ENCODE measurements around the gene FITM2. TPM values are rescaled to one million over a fixed set of nuclear protein-coding genes. Genes with fewer than 3 reads are reported as not detected.
"Not testable (repeated sequence)": the region's sequence is repeated elsewhere in the genome, so short reads cannot be mapped to it uniquely, and the experiment has no call there.

Gene FITM2
- polyA plus RNA-seq, 1 experiment, result 6.7 TPM

DNA sequence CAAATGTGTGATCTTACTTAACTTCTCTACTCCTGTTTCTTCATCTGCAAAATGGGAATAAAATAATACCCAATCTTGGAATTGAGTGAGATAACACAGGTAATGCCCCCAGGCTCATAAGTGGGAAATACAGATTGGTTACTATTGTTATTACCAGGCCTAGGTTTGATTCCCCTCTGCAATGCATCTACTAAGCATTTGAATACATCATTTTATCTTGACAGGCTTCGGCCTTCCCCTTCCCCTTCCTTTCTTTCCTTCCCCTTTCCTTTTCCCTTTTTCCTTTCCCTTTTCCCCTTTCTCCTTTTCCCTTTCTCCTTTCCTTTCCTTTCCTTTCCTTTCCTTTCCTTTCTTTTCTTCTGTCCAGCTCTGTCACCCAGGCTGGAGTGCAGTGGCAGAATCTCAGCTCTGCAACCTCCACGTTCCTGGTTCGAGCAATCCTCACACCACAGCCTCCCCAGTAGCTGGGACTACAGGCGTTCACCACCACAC, 37.2 kb upstream of the FITM2 start:
- no peaks in the 10 kb centered on the region for H3K36me3 ChIP-seq (ENCODE audit: control insufficient read depth, insufficient read depth, low read length)
- no peaks in the 10 kb centered on the region; the same call in none of the 2 replicates for H3K27me3 ChIP-seq (ENCODE audit: control insufficient read depth, insufficient read depth, low read length)
- TF ChIP-seq, protein P1, sequence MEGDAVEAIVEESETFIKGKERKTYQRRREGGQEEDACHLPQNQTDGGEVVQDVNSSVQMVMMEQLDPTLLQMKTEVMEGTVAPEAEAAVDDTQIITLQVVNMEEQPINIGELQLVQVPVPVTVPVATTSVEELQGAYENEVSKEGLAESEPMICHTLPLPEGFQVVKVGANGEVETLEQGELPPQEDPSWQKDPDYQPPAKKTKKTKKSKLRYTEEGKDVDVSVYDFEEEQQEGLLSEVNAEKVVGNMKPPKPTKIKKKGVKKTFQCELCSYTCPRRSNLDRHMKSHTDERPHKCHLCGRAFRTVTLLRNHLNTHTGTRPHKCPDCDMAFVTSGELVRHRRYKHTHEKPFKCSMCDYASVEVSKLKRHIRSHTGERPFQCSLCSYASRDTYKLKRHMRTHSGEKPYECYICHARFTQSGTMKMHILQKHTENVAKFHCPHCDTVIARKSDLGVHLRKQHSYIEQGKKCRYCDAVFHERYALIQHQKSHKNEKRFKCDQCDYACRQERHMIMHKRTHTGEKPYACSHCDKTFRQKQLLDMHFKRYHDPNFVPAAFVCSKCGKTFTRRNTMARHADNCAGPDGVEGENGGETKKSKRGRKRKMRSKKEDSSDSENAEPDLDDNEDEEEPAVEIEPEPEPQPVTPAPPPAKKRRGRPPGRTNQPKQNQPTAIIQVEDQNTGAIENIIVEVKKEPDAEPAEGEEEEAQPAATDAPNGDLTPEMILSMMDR (IDR thresholded peaks at IDR 0.05; ENCODE audit: insufficient read depth, low read depth, low read length), result no peak
- no peak overlapping the region for H3K4me3 ChIP-seq (ENCODE audit: low read depth, low read length)
- no peak for DNase-seq (ENCODE audit: low read depth)
- CTCF ChIA-PET, result no interaction called here
- POLR2A ChIA-PET, result no interaction called here

DNA sequence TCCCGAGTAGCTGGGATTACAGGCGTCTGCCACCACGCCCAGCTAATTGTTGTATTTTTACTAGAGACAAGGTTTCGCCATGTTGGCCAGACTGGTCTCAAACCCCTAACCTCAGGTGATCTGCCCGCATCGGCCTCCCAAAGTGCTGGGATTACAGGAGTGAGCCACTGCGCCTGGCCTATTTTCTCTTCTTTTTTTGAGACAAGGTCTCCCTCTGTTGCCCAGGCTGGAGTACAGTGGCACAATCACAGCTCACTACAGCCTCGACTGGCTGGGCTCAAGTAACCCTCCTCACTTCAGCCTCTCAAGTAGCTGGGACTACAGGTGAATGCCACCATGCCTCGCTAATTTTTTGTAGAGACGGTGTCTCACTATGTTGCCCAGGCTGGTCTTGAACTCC, 34.9 kb upstream of the FITM2 start:
- CTCF ChIA-PET; H3K27me3 ChIP-seq (ENCODE audit: control insufficient read depth, insufficient read depth, low read length); H3K36me3 ChIP-seq (ENCODE audit: control insufficient read depth, insufficient read depth, low read length); H3K4me3 ChIP-seq (ENCODE audit: low read depth, low read length); POLR2A ChIA-PET; DNase-seq (ENCODE audit: low read depth): not testable (repeated sequence)

DNA sequence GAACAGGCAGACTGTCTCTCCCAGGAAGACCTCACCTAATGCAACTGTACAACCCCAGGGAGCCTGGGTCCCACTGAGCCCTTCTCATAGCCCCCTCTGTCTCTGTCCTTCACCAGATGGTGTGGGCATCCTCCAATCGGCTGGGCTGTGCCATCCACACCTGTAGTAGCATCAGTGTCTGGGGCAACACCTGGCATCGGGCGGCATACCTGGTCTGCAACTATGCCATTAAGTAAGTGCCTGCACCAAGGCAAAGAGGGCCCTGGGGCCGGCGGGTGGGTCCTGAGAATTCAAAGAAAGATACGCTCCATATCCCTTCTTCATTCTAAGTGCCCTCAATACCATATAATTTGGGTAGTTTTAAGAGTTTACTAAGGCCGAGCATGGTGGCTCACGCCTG, 34.1 kb upstream of the FITM2 start:
- DNase-seq (ENCODE audit: low read depth), result no peak
- ChIA-PET CTCF (no interaction called here), POLR2A (no interaction called here)
- Histone ChIP-seq H3K27me3 (ENCODE audit: control insufficient read depth, insufficient read depth, low read length) (no peaks in the 10 kb centered on the region; the same call in none of the 2 replicates), H3K4me3 (ENCODE audit: low read depth, low read length) (no peak overlapping the region), H3K36me3 (ENCODE audit: control insufficient read depth, insufficient read depth, low read length) (no peaks in the 10 kb centered on the region)
- TF ChIP-seq, protein P1 (IDR thresholded peaks at IDR 0.05; ENCODE audit: insufficient read depth, low read depth, low read length), result no peak

GRCh38 chr20:44344723-44345122, 33.7 kb upstream of the FITM2 start:
- TF ChIP-seq, protein P1 (IDR thresholded peaks at IDR 0.05; ENCODE audit: insufficient read depth, low read depth, low read length), result no peak
- POLR2A ChIA-PET, result no interaction called here
- Histone ChIP-seq H3K4me3 (ENCODE audit: low read depth, low read length) (no peak overlapping the region), H3K27me3 (ENCODE audit: control insufficient read depth, insufficient read depth, low read length) (no peaks in the 10 kb centered on the region; the same call in none of the 2 replicates), H3K36me3 (ENCODE audit: control insufficient read depth, insufficient read depth, low read length) (no peaks in the 10 kb centered on the region)
- CTCF ChIA-PET, result no interaction called here
- DNase-seq (ENCODE audit: low read depth), result no peak

- POLR2A ChIA-PET, result no interaction called here
- CTCF ChIA-PET, result interaction anchor here (0.8 kb wide), 1 partner anchor 31 kb away, joined by 4 read pairs; no protein-coding TSS in a partner anchor
- Histone ChIP-seq H3K36me3 (ENCODE audit: control insufficient read depth, insufficient read depth, low read length) (no peaks in the 10 kb centered on the region), H3K4me3 (ENCODE audit: low read depth, low read length) (no peak overlapping the region), H3K27me3 (ENCODE audit: control insufficient read depth, insufficient read depth, low read length) (peaks cover 2% of the 10 kb centered on the region)
- DNase-seq (ENCODE audit: low read depth), result no peak
- TF ChIP-seq, protein P1 (IDR thresholded peaks at IDR 0.05; ENCODE audit: insufficient read depth, low read depth, low read length), result no peak
Observed at GRCh38 chr20:44343162-44343675, 32.2 kb upstream of the FITM2 start.

GRCh38 chr20:44342248-44342647, 31.2 kb upstream of the FITM2 start:
- ChIA-PET CTCF (interaction anchor here (0.7 to 1.3 kb wide), 3 partner anchors 12 to 30 kb away, joined by 3 to 5 read pairs (median 3); no protein-coding TSS in a partner anchor), POLR2A (no interaction called here)
- peaks cover 3% of the 10 kb centered on the region for H3K27me3 ChIP-seq (ENCODE audit: control insufficient read depth, insufficient read depth, low read length)
- H3K36me3 ChIP-seq (ENCODE audit: control insufficient read depth, insufficient read depth, low read length), result no peaks in the 10 kb centered on the region
- TF ChIP-seq, protein P1 (IDR thresholded peaks at IDR 0.05; ENCODE audit: insufficient read depth, low read depth, low read length), result no peak
- H3K4me3 ChIP-seq (ENCODE audit: low read depth, low read length), result no peak overlapping the region
- DNase-seq (ENCODE audit: low read depth), result no peak
